Gastroesophageal sphincter (tissue), 3 donors: ENCODE measurements around the gene CWC25.

Experiments used
- EP300 ChIP-seq: sonication (generic); formaldehyde crosslinking; IDR thresholded peaks from one replicate; pipeline ENCODE4 v1.6.1; 2017; ENCODE audit warnings: antibody characterized with exemption, mild to moderate bottlenecking
- POLR2A ChIP-seq, 2 donors: fragments of 450-650 bp; IDR thresholded peaks; one replicate each; pipeline ENCODE4 v1.6.1; 2017; ENCODE audit warnings: antibody characterized with exemption in 2 of 2, mild to moderate bottlenecking in 2 of 2, moderate library complexity in 1 of 2
- POLR2AphosphoS5 ChIP-seq: sonication (generic); formaldehyde crosslinking; IDR thresholded peaks from one replicate; pipeline ENCODE4 v1.6.1; 2017; ENCODE audit warnings: antibody characterized with exemption
- TF ChIP-seq, protein P1 (sequence below), 4 experiments: fragments of 200-600 bp in 2 of 4; fragments of 450-650 bp in 2 of 4; sonication (generic) in 1 of 4; IDR thresholded peaks; one replicate each; pipeline ENCODE4 v1.5.1; 2017 to 2019; ENCODE audit warnings: antibody characterized with exemption in 4 of 4, mild to moderate bottlenecking in 2 of 4, moderate library complexity in 2 of 4

DNA sequence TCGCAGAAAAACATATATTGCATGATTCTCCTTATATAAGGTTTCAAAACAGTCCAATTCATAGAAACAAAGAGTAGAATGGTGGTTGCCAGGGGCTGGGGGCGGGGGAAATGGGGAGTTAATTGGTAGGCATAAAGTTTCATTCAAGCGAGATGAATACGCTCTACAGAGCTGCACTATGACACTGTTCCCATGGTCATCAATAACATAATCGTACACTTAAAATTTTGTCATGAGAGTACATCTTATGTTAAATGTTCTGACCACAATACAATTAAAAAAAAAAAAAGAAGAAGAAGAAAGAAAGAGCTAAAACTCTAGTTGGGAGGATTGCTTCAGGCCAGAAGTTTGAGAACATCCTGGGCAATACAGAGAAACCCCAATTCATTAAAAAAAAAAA is 30.9 kb downstream of the CWC25 start:
- TF ChIP-seq, protein P1, sequence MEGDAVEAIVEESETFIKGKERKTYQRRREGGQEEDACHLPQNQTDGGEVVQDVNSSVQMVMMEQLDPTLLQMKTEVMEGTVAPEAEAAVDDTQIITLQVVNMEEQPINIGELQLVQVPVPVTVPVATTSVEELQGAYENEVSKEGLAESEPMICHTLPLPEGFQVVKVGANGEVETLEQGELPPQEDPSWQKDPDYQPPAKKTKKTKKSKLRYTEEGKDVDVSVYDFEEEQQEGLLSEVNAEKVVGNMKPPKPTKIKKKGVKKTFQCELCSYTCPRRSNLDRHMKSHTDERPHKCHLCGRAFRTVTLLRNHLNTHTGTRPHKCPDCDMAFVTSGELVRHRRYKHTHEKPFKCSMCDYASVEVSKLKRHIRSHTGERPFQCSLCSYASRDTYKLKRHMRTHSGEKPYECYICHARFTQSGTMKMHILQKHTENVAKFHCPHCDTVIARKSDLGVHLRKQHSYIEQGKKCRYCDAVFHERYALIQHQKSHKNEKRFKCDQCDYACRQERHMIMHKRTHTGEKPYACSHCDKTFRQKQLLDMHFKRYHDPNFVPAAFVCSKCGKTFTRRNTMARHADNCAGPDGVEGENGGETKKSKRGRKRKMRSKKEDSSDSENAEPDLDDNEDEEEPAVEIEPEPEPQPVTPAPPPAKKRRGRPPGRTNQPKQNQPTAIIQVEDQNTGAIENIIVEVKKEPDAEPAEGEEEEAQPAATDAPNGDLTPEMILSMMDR (IDR thresholded peaks at IDR 0.05), result no peak
- TF ChIP-seq POLR2AphosphoS5 (no peak), POLR2A (IDR thresholded peaks at IDR 0.05) (no peak), EP300 (no peak)
